Endothelial cell of umbilical vein (primary cell): ENCODE data around the gene BARX1. TPM values are rescaled to one million over a fixed set of nuclear protein-coding genes. Genes with fewer than 3 reads are reported as not detected.
A peak's percentile ranks its signal among the peaks of the same experiment; 100 is the strongest.

ENCODE experiments used
- BruUV-seq: library from RNA; stranded (reverse); fragments of 400-500 nt; replicated peaks from 2 replicates; lab custom pipeline; 2021; lab: Mats Ljungman, UMichigan
- CTCF ChIA-PET: fragments of 300-600, 350-600 bp; sonication (Branson Sonifier 250); formaldehyde crosslinking; loops from one replicate; lab custom pipeline; 2021; ENCODE audit warnings: antibody characterized with exemption, inconsistent platforms; lab: Charles Lee
- POLR2A ChIA-PET: fragments of 300-600, 350-600 bp; sonication (Branson Sonifier 250); formaldehyde crosslinking; loops from one replicate; lab custom pipeline; 2021; ENCODE audit warnings: antibody characterized with exemption, inconsistent platforms; lab: Charles Lee
- DNase-seq: peaks from one replicate; pipeline ENCODE4 v3.0.0-alpha.2; 2011; ENCODE audit warnings: low read depth, low spot score
- FAIRE-seq: peaks from 2 replicates; lab custom pipeline; 2011; peaks lifted over from hg19 to GRCh38; lab: Jason Lieb, UNC
- H2AFZ ChIP-seq: 2 replicates; pipeline ENCODE4 v1.6.0; 2012; ENCODE audit warnings: low read depth, low read length, control low read depth, inconsistent platforms
- H3K27ac ChIP-seq: 2 replicates; pipeline ENCODE4 v1.5.1; 2011; ENCODE audit warnings: low read depth, mild to moderate bottlenecking, control low read depth, low read length, moderate library complexity; ENCODE audit not compliant: insufficient read depth
- H3K27me3 ChIP-seq, 2 experiments: 2 replicates each; pipeline versions ENCODE4 v1.6.0 to v1.6.1; 2011; ENCODE audit warnings: low read length in 2 of 2, mixed read lengths in 1 of 2; ENCODE audit not compliant: control insufficient read depth in 2 of 2, insufficient read depth in 2 of 2
- H3K36me3 ChIP-seq, 2 experiments: 2 replicates in 1 of 2; 3 replicates in 1 of 2; pipeline ENCODE4 v1.5.1; 2011; ENCODE audit warnings: low read length in 2 of 2, mild to moderate bottlenecking in 1 of 2, moderate library complexity in 1 of 2; ENCODE audit not compliant: control insufficient read depth in 2 of 2, insufficient read depth in 2 of 2; ENCODE audit errors: extremely low read depth in 1 of 2
- H3K4me1 ChIP-seq: 3 replicates; pipeline ENCODE4 v1.5.1; 2011; ENCODE audit warnings: mild to moderate bottlenecking, low read length; ENCODE audit not compliant: control insufficient read depth, insufficient read depth; ENCODE audit errors: extremely low read depth
- H3K4me2 ChIP-seq: 2 replicates; pipeline ENCODE4 v1.6.1; 2011; ENCODE audit warnings: low read length, control low read depth, mixed read lengths; ENCODE audit not compliant: insufficient read depth
- H3K4me3 ChIP-seq, 3 experiments: fragments of 200-600 bp in 1 of 3; sonication (generic), shearing (Covaris generic) in 1 of 3; replicated peaks in 1 of 3; 2 replicates each; pipeline ENCODE4 v1.5.1; 2011 to 2016; ENCODE audit warnings: control low read depth in 3 of 3, low read length in 3 of 3, mild to moderate bottlenecking in 2 of 3, inconsistent platforms in 1 of 3, low read depth in 1 of 3, moderate library complexity in 1 of 3; ENCODE audit not compliant: insufficient read depth in 1 of 3
- H3K79me2 ChIP-seq: 2 replicates; pipeline ENCODE4 v1.6.0; 2012; ENCODE audit warnings: low read length, inconsistent platforms; ENCODE audit not compliant: control insufficient read depth, insufficient read depth
- H3K9ac ChIP-seq: replicated peaks from 2 replicates; pipeline ENCODE3; 2011; ENCODE audit warnings: low read length, control low read depth; ENCODE audit not compliant: insufficient read depth; ENCODE audit errors: extremely low read depth
- H3K9me1 ChIP-seq: replicated peaks from 3 replicates; pipeline ENCODE4 v1.6.0; 2011; ENCODE audit warnings: mild to moderate bottlenecking, low read length; ENCODE audit not compliant: control insufficient read depth, insufficient read depth; ENCODE audit errors: extremely low read depth
- H3K9me3 ChIP-seq: replicated peaks from 2 replicates; pipeline ENCODE4 v1.5.1; 2012; ENCODE audit warnings: low read length, inconsistent platforms; ENCODE audit not compliant: control insufficient read depth, insufficient read depth
- H4K20me1 ChIP-seq: replicated peaks from 2 replicates; pipeline ENCODE3; 2011; ENCODE audit warnings: mild to moderate bottlenecking, low read length; ENCODE audit not compliant: control insufficient read depth, insufficient read depth; ENCODE audit errors: extremely low read depth
- CTCF ChIP-seq, 2 donors: IDR thresholded peaks; 1 replicate in 1 of 2; 2 replicates in 1 of 2; pipeline ENCODE4 v1.5.1; 2011; ENCODE audit warnings: low read length in 2 of 2, mild to moderate bottlenecking in 2 of 2, moderate library complexity in 2 of 2, control low read depth in 1 of 2, inconsistent platforms in 1 of 2, low read depth in 1 of 2; ENCODE audit not compliant: insufficient read depth in 1 of 2; ENCODE audit errors: extremely low read depth in 1 of 2
- EZH2 ChIP-seq: IDR thresholded peaks from 2 replicates; pipeline ENCODE4 v1.6.1; 2012; ENCODE audit warnings: borderline replicate concordance, low read depth, mild to moderate bottlenecking, moderate library complexity, low read length, inconsistent platforms; ENCODE audit not compliant: severe bottlenecking
- FOS ChIP-seq: IDR thresholded peaks from 2 replicates; pipeline ENCODE4 v1.6.1; 2011; ENCODE audit warnings: mild to moderate bottlenecking, low read length, moderate library complexity, borderline replicate concordance; ENCODE audit not compliant: insufficient read depth
- GATA2 ChIP-seq: IDR thresholded peaks from 2 replicates; pipeline ENCODE4 v1.7.0; 2011; ENCODE audit warnings: low read depth, mild to moderate bottlenecking, moderate library complexity, mixed read lengths, low read length; ENCODE audit not compliant: insufficient read length, insufficient read depth
- JUN ChIP-seq: IDR thresholded peaks from 2 replicates; pipeline ENCODE4 v1.6.1; 2011; ENCODE audit warnings: borderline replicate concordance, low read depth; ENCODE audit not compliant: insufficient read length, insufficient read depth
- MAX ChIP-seq: IDR thresholded peaks from 2 replicates; pipeline ENCODE4 v1.6.1; 2011; ENCODE audit not compliant: insufficient read depth, insufficient read length
- POLR2A ChIP-seq: IDR thresholded peaks from 2 replicates; pipeline ENCODE4 v1.6.1; 2012; ENCODE audit warnings: low read depth, mild to moderate bottlenecking, control low read depth, low read length
- POLR2AphosphoS5 ChIP-seq: IDR thresholded peaks from 2 replicates; pipeline ENCODE4 v1.6.1; 2012; ENCODE audit warnings: low read depth, mild to moderate bottlenecking, control low read depth, low read length, moderate library complexity; ENCODE audit not compliant: insufficient read depth
- dilution Hi-C: fragments of 300-500 bp; cut with MboI; formaldehyde crosslinking; loops from one replicate; pipeline ENCODE4 v1.15.0; 2019; ENCODE audit warnings: low sequenced_read_pairs; ENCODE audit not compliant: extremely low pct_ligation_motif_present
- intact Hi-C: fragments of 100-400 bp; cut with micrococcal nuclease; formaldehyde crosslinking; loops from one replicate; pipeline ENCODE4 v1.10.0; 2022
- polyA plus RNA-seq, 4 experiments: library from polyadenylated mRNA; depleted of rRNA in 3 of 4; stranded (reverse) in 3 of 4; unstranded in 1 of 4; fragments of >200 nt; gene quantifications; 2 replicates each; pipeline versions ENCODE4 v1.2.1 to v1.2.3, GENCODE V29; 2011 to 2012; ENCODE audit warnings: missing spikeins in 1 of 4
- total RNA-seq: library from RNA; stranded (reverse); gene quantifications from 2 replicates; pipeline ENCODE4 v1.2.3, GENCODE V29; 2021

BARX1 gene
- total and polyA plus RNA-seq, 2 donors (not counting 3 experiments of a cell fraction or from before 2014, with no cell fraction given): not detected

- DNase-seq: no peak
- ChIA-PET CTCF (interaction anchor here (0.7 to 8.0 kb wide), 3 partner anchors 133 to 278 kb away, joined by 3 to 154 read pairs (median 7); no protein-coding TSS in a partner anchor), POLR2A (no interaction called here)
- no peaks in the 10 kb centered on the region for H3K4me1 ChIP-seq
- peak; percentile 98 for TF ChIP-seq EZH2
- no peak for TF ChIP-seq JUN
- TF ChIP-seq CTCF (IDR thresholded peaks at IDR 0.05; ENCODE audit: extremely low read depth in 1 of 2, insufficient read depth in 1 of 2, low read depth in 1 of 2, low read length in 2 of 2): no peak
- no peak for TF ChIP-seq POLR2AphosphoS5
- TF ChIP-seq FOS: no peak
- TF ChIP-seq GATA2: no peak
- no peak for TF ChIP-seq MAX
- TF ChIP-seq POLR2A: no peak
- no peaks in the 10 kb centered on the region for H4K20me1 ChIP-seq
- H3K4me2 ChIP-seq: no peak overlapping the region
- no peaks in the 10 kb centered on the region for H3K36me3 ChIP-seq
- no peaks in the 10 kb centered on the region for H3K79me2 ChIP-seq
- no peaks in the 10 kb centered on the region for H3K9me3 ChIP-seq
- intact Hi-C loops: no loop called here
- H3K9me1 ChIP-seq: no peaks in the 10 kb centered on the region
- no peak overlapping the region for H2AFZ ChIP-seq
- no peak overlapping the region for H3K4me3 ChIP-seq
- no peak for FAIRE-seq
- dilution Hi-C loops: no loop called here
- peaks cover 67 to 68% of the 10 kb centered on the region in 2 experiments for H3K27me3 ChIP-seq
- no peak overlapping the region for H3K27ac ChIP-seq
- no TSS peak for BruUV-seq
- H3K9ac ChIP-seq: no peak overlapping the region
These were observed 5.2 kb upstream of the BARX1 start for GRCh38 chr9:93960221-93960970.
